ENCODE results near the gene OR10T2.

DNA sequence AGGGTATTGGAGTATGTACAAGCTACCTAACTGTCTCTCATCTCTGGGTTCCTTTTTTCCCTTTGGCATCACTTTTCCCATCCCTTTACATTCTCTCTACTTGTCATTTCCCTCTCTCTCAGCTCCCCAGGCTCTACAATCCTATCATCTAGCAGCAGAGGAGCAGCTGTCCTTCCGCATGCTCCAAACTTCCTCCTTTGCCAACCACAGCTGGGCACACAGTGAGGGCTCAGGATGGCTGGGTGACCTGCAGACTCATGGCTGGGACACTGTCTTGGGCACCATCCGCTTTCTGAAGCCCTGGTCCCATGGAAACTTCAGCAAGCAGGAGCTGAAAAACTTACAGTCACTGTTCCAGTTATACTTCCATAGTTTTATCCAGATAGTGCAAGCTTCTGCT, 45.0 kb downstream of the OR10T2 start:
- TF ChIP-seq SUZ12 (IDR thresholded peaks at IDR 0.05; ENCODE audit: extremely low read depth, insufficient read depth, insufficient read length): no peak
- TF ChIP-seq ZNF274 (IDR thresholded peaks at IDR 0.05; ENCODE audit: low read depth, low read length): no peak
- TF ChIP-seq YY1 (IDR thresholded peaks at IDR 0.05; ENCODE audit: insufficient read depth, insufficient read length): no peak
